ENCODE measurements around the gene ELAC2. TPM values are rescaled to one million over a fixed set of nuclear protein-coding genes. Genes with fewer than 3 reads are reported as not detected.

The ELAC2 gene
- 73.7 TPM for total RNA-seq (ENCODE audit: unreplicated experiment)
- long read RNA-seq, transcript ELAC2-201 (24 exons, 3,148 nt): major isoform, 48 of 69 reads
- long read RNA-seq, partial matches to known transcripts: 4 of 69 reads
- long read RNA-seq, other reads (novel, unspliced or antisense): 17 of 69 reads

- H3K4me3 Mint-ChIP-seq (ENCODE audit: unreplicated experiment): peak within 1 kb of the TSS; percentile 96
- DNase-seq (ENCODE audit: low spot score): peak; percentile 93
- no peak for TF ChIP-seq CTCF (IDR thresholded peaks at IDR 0.05; ENCODE audit: unreplicated experiment)
- H3K27ac Mint-ChIP-seq (ENCODE audit: unreplicated experiment): peak within 1 kb of the TSS; percentile 91
- no peaks in the 10 kb centered on the region for H3K9me3 Mint-ChIP-seq (ENCODE audit: unreplicated experiment)
- H3K36me3 Mint-ChIP-seq (ENCODE audit: low read depth, unreplicated experiment): peaks cover 21% of the 10 kb centered on the region
- peaks cover 7% of the 10 kb centered on the region for H3K27me3 Mint-ChIP-seq (ENCODE audit: unreplicated experiment)
- H3K4me1 Mint-ChIP-seq (ENCODE audit: unreplicated experiment): peaks cover 4% of the 10 kb centered on the region
These were observed at the start of gene ELAC2 for GRCh38 chr17:13017655-13018459. TSS of gene ELAC2 (minus strand) at chr17:13018027. CDS start at chr17:13017947, 80 bp downstream.

- Mint-ChIP-seq H3K36me3 (ENCODE audit: low read depth, unreplicated experiment) (peaks cover 4% of the 10 kb centered on the region), H3K27me3 (ENCODE audit: unreplicated experiment) (peaks cover 2% of the 10 kb centered on the region), H3K4me1 (ENCODE audit: unreplicated experiment) (no peaks in the 10 kb centered on the region), H3K4me3 (ENCODE audit: unreplicated experiment) (no peak overlapping the region), H3K27ac (ENCODE audit: unreplicated experiment) (no peak overlapping the region), H3K9me3 (ENCODE audit: unreplicated experiment) (no peaks in the 10 kb centered on the region)
- no peak for TF ChIP-seq CTCF (IDR thresholded peaks at IDR 0.05; ENCODE audit: unreplicated experiment)
- DNase-seq (ENCODE audit: low spot score): no peak
These were observed 47.2 kb upstream of the ELAC2 start for GRCh38 chr17:13065032-13065431.

- peaks cover 2% of the 10 kb centered on the region for H3K27me3 Mint-ChIP-seq (ENCODE audit: unreplicated experiment)
- DNase-seq (ENCODE audit: low spot score): no peak
- H3K4me3 Mint-ChIP-seq (ENCODE audit: unreplicated experiment): no peak overlapping the region
- no peaks in the 10 kb centered on the region for H3K4me1 Mint-ChIP-seq (ENCODE audit: unreplicated experiment)
- no peak overlapping the region for H3K27ac Mint-ChIP-seq (ENCODE audit: unreplicated experiment)
- TF ChIP-seq CTCF (IDR thresholded peaks at IDR 0.05; ENCODE audit: unreplicated experiment): no peak
- H3K36me3 Mint-ChIP-seq (ENCODE audit: low read depth, unreplicated experiment): peaks cover 3% of the 10 kb centered on the region
- H3K9me3 Mint-ChIP-seq (ENCODE audit: unreplicated experiment): no peaks in the 10 kb centered on the region
These were observed 37.3 kb upstream of the ELAC2 start for GRCh38 chr17:13055131-13055530.

GRCh38 chr17:13054666-13055065 lies 36.8 kb upstream of the ELAC2 start:
- peaks cover 3% of the 10 kb centered on the region for H3K36me3 Mint-ChIP-seq (ENCODE audit: low read depth, unreplicated experiment)
- H3K4me3 Mint-ChIP-seq (ENCODE audit: unreplicated experiment): no peak overlapping the region
- peaks cover 2% of the 10 kb centered on the region for H3K27me3 Mint-ChIP-seq (ENCODE audit: unreplicated experiment)
- H3K4me1 Mint-ChIP-seq (ENCODE audit: unreplicated experiment): no peaks in the 10 kb centered on the region
- no peaks in the 10 kb centered on the region for H3K9me3 Mint-ChIP-seq (ENCODE audit: unreplicated experiment)
- DNase-seq (ENCODE audit: low spot score): no peak
- TF ChIP-seq CTCF (IDR thresholded peaks at IDR 0.05; ENCODE audit: unreplicated experiment): no peak
- H3K27ac Mint-ChIP-seq (ENCODE audit: unreplicated experiment): no peak overlapping the region

GRCh38 chr17:13051915-13052314 lies 34.1 kb upstream of the ELAC2 start:
- Mint-ChIP-seq H3K4me3 (ENCODE audit: unreplicated experiment) (no peak overlapping the region), H3K9me3 (ENCODE audit: unreplicated experiment) (no peaks in the 10 kb centered on the region), H3K27me3 (ENCODE audit: unreplicated experiment) (no peaks in the 10 kb centered on the region), H3K4me1 (ENCODE audit: unreplicated experiment) (no peaks in the 10 kb centered on the region), H3K27ac (ENCODE audit: unreplicated experiment) (no peak overlapping the region), H3K36me3 (ENCODE audit: low read depth, unreplicated experiment) (peaks cover 3% of the 10 kb centered on the region)
- no peak for DNase-seq (ENCODE audit: low spot score)
- no peak for TF ChIP-seq CTCF (IDR thresholded peaks at IDR 0.05; ENCODE audit: unreplicated experiment)
